ENCODE measurements around the gene VILL.

- TF ChIP-seq REST (IDR thresholded peaks at IDR 0.05; ENCODE audit: low read depth) (no peak), NFIC (IDR thresholded peaks at IDR 0.05) (no peak), USF1 (IDR thresholded peaks at IDR 0.05) (no peak), EP300 (IDR thresholded peaks at IDR 0.05; ENCODE audit: borderline replicate concordance) (no peak), YY1 (IDR thresholded peaks at IDR 0.05; ENCODE audit: low read depth) (no peak), CEBPB (IDR thresholded peaks at IDR 0.05) (no peak), RAD21 (IDR thresholded peaks at IDR 0.05; ENCODE audit: low read depth) (no peak), CREB1 (IDR thresholded peaks at IDR 0.05; ENCODE audit: low read depth) (no peak), MAX (IDR thresholded peaks at IDR 0.05) (no peak), ZBTB7A (IDR thresholded peaks at IDR 0.05; ENCODE audit: low read depth) (no peak), TAF1 (IDR thresholded peaks at IDR 0.05; ENCODE audit: low read depth) (no peak), TEAD4 (IDR thresholded peaks at IDR 0.05) (no peak)
Observed at GRCh38 chr3:38046821-38047220, 56.2 kb downstream of the VILL start.
